WERI-Rb-1 (cell line): ENCODE data around the gene CPEB1.
A peak's percentile ranks its signal among the peaks of the same experiment; 100 is the strongest.
"Not testable (repeated sequence)": the region's sequence is repeated elsewhere in the genome, so short reads cannot be mapped to it uniquely, and the experiment has no call there.

Source experiments
- DNase-seq: peaks from one replicate; pipeline ENCODE4 v3.0.0-alpha.2; 2020
- H3K27ac ChIP-seq: fragments of 250-450 bp; sonication (Bioruptor Pico); 2 replicates; pipeline ENCODE4 v1.5.1; 2020; ENCODE audit warnings: mild to moderate bottlenecking, moderate library complexity
- H3K27me3 ChIP-seq: fragments of 250-450 bp; sonication (Bioruptor Pico); 2 replicates; pipeline ENCODE4 v1.5.1; 2021; ENCODE audit warnings: mild to moderate bottlenecking, low read depth, moderate library complexity; ENCODE audit not compliant: insufficient read depth, severe bottlenecking
- H3K36me3 ChIP-seq: fragments of 250-450 bp; sonication (Bioruptor Pico); 2 replicates; pipeline ENCODE4 v1.5.1; 2020; ENCODE audit warnings: mild to moderate bottlenecking, moderate library complexity
- H3K4me3 ChIP-seq: 2 replicates; pipeline ENCODE4 v1.5.1; 2011; ENCODE audit warnings: low read depth, mild to moderate bottlenecking, control low read depth, low read length
- H3K9me3 ChIP-seq: fragments of 250-450 bp; sonication (Bioruptor Pico); 2 replicates; pipeline ENCODE4 v1.5.1; 2021; ENCODE audit warnings: mild to moderate bottlenecking, moderate library complexity; ENCODE audit not compliant: severe bottlenecking
- TF ChIP-seq, protein P1 (sequence below): IDR thresholded peaks from 2 replicates; pipeline ENCODE4 v1.5.1; 2011; ENCODE audit warnings: low read depth, mild to moderate bottlenecking, control low read depth, inconsistent platforms, low read length

CPEB1 gene

DNA sequence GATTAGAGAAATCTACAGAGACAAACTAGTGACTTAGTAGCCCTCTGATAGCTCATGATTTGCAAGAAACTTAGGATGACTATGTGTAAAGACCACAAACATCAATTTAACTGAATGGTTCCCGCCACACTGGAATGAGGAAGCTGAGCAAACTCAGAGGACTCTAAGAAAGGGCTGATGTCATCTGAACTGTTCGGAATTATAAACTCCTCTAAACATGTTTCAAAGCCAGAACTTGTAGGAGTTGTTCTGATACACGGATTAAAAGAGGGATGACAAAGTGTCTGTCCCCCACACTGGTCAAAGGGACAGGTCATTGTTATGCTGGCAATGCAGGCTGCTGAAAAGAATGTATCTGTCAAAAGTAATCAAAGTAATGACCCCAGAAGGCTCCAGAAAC is 141.3 kb downstream of the CPEB1 start:
- H3K27me3 ChIP-seq, H3K36me3 ChIP-seq, H3K27ac ChIP-seq, H3K4me3 ChIP-seq, H3K9me3 ChIP-seq, DNase-seq: not testable (repeated sequence)

GRCh38 chr15:82504074-82504473 is 143.1 kb downstream of the CPEB1 start:
- H3K27ac ChIP-seq, H3K36me3 ChIP-seq, H3K9me3 ChIP-seq, H3K27me3 ChIP-seq, H3K4me3 ChIP-seq, DNase-seq: not testable (repeated sequence)

- not testable (repeated sequence) for H3K4me3 ChIP-seq, H3K27ac ChIP-seq, H3K36me3 ChIP-seq, DNase-seq, H3K9me3 ChIP-seq, H3K27me3 ChIP-seq
- TF ChIP-seq, protein P1, sequence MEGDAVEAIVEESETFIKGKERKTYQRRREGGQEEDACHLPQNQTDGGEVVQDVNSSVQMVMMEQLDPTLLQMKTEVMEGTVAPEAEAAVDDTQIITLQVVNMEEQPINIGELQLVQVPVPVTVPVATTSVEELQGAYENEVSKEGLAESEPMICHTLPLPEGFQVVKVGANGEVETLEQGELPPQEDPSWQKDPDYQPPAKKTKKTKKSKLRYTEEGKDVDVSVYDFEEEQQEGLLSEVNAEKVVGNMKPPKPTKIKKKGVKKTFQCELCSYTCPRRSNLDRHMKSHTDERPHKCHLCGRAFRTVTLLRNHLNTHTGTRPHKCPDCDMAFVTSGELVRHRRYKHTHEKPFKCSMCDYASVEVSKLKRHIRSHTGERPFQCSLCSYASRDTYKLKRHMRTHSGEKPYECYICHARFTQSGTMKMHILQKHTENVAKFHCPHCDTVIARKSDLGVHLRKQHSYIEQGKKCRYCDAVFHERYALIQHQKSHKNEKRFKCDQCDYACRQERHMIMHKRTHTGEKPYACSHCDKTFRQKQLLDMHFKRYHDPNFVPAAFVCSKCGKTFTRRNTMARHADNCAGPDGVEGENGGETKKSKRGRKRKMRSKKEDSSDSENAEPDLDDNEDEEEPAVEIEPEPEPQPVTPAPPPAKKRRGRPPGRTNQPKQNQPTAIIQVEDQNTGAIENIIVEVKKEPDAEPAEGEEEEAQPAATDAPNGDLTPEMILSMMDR: 0 out of 2 replicates have a peak, but pooled peaks have one; percentile 3
These were observed 144.3 kb downstream of the CPEB1 start for GRCh38 chr15:82502700-82503339.

GRCh38 chr15:82500772-82501171 is 146.4 kb downstream of the CPEB1 start:
- not testable (repeated sequence) for H3K27ac ChIP-seq, DNase-seq

GRCh38 chr15:82497978-82498377 is 149.2 kb downstream of the CPEB1 start:
- DNase-seq, H3K27me3 ChIP-seq, H3K27ac ChIP-seq, H3K4me3 ChIP-seq, H3K9me3 ChIP-seq, H3K36me3 ChIP-seq: not testable (repeated sequence)

More at GRCh38 chr15:82500772-82501171, 146.4 kb downstream of the CPEB1 start:
- H3K36me3 ChIP-seq, H3K27me3 ChIP-seq, H3K4me3 ChIP-seq, H3K9me3 ChIP-seq: not testable (repeated sequence)
